ENCODE measurements around the gene CELF4. TPM values are rescaled to one million over a fixed set of nuclear protein-coding genes. Genes with fewer than 3 reads are reported as not detected.

The CELF4 gene
- total and polyA plus RNA-seq, 4 donors = 0.24 to 3.0 (median 1.3) TPM

GRCh38 chr18:37264956-37265355 is 300.6 kb downstream of the CELF4 start:
- no peak for TF ChIP-seq CTCF (IDR thresholded peaks at IDR 0.05; ENCODE audit: control extremely low read depth, extremely low read depth)
- no peak for DNase-seq
- ATAC-seq (ENCODE audit: insufficient read depth, low FRiP score) = no peak

GRCh38 chr18:37261988-37262387 is 303.6 kb downstream of the CELF4 start:
- ATAC-seq (ENCODE audit: insufficient read depth, low FRiP score) (no peak), DNase-seq (no peak)
- H3K9me3 ChIP-seq (ENCODE audit: control insufficient read depth in 4 of 4, insufficient read depth in 3 of 4, low read length in 3 of 4) = peaks cover 0 to 4% (median 0%) of the 10 kb centered on the region in 4 donors
- H3K27me3 ChIP-seq (ENCODE audit: control insufficient read depth in 3 of 3, insufficient read depth in 3 of 3, low read length in 2 of 3) = peaks cover 0 to 17% (median 0%) of the 10 kb centered on the region in 3 donors
- no peak overlapping the region for H3K9ac ChIP-seq (ENCODE audit: insufficient read depth in 1 of 2, low read length in 2 of 2)
- H3K27ac ChIP-seq (ENCODE audit: low read depth in 1 of 2, low read length in 1 of 2) = no peak overlapping the region
- no peaks in the 10 kb centered on the region for H3K36me3 ChIP-seq (ENCODE audit: control insufficient read depth in 4 of 4, insufficient read depth in 4 of 4, low read length in 4 of 4)
- TF ChIP-seq CTCF (IDR thresholded peaks at IDR 0.05; ENCODE audit: control extremely low read depth, extremely low read depth) = no peak
- H3K4me1 ChIP-seq (ENCODE audit: control insufficient read depth in 5 of 5, insufficient read depth in 5 of 5, low read length in 5 of 5) = peaks cover 0 to 6% (median 0%) of the 10 kb centered on the region in 5 donors
- no peak overlapping the region for H3K4me3 ChIP-seq
- WGBS, 2 donors = 91 to 95% methylated on average over 8 of the region's 8 CpGs

More at GRCh38 chr18:37264956-37265355, 300.6 kb downstream of the CELF4 start:
- WGBS, 2 donors = 89 to 92% methylated on average over 14 of the region's 14 CpGs
- Histone ChIP-seq H3K36me3 (ENCODE audit: control insufficient read depth in 4 of 4, insufficient read depth in 4 of 4, low read length in 4 of 4) (no peaks in the 10 kb centered on the region), H3K27ac (ENCODE audit: low read depth in 1 of 2, low read length in 1 of 2) (no peak overlapping the region), H3K9me3 (ENCODE audit: control insufficient read depth in 4 of 4, insufficient read depth in 3 of 4, low read length in 3 of 4) (peaks cover 0 to 4% (median 0%) of the 10 kb centered on the region in 4 donors), H3K27me3 (ENCODE audit: control insufficient read depth in 3 of 3, insufficient read depth in 3 of 3, low read length in 2 of 3) (peaks cover 0 to 10% (median 0%) of the 10 kb centered on the region in 3 donors), H3K9ac (ENCODE audit: insufficient read depth in 1 of 2, low read length in 2 of 2) (no peak overlapping the region), H3K4me3 (no peak overlapping the region), H3K4me1 (ENCODE audit: control insufficient read depth in 5 of 5, insufficient read depth in 5 of 5, low read length in 5 of 5) (peaks cover 0 to 6% (median 0%) of the 10 kb centered on the region in 5 donors)

DNA sequence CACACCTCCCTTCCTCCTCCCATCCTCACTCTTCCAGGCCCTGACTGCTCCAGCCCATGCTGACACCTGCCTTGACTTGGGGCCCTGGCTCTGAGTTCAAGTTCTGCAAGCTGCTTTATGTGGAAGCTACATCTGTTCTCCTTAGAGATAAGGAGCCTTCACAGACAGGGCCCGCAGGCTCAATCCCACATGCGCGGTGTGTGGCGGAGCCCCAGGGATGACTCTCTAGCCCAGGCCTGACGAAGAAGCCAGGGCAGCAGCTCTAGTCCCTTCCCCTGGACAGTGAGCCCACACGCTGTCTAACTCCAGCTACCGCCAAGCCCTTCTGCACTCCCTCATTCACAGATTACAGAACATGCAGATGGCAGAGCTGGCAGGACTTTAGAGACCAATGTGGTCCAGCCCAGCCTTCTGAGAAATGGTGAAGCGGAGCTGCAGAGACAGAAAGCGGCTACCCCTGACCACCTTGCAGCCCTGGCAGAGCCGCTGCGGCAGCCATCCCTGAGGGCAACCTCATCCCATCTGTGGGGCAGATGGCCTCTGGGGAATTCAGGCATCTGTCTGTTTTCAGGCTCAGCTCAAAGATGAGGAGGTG is 304.3 kb downstream of the CELF4 start:
- ATAC-seq (ENCODE audit: insufficient read depth, low FRiP score) = no peak
- 92 to 95% methylated on average over 11 of the region's 11 CpGs for WGBS, 2 donors
- H3K36me3 ChIP-seq (ENCODE audit: control insufficient read depth in 4 of 4, insufficient read depth in 4 of 4, low read length in 4 of 4) = no peaks in the 10 kb centered on the region
- H3K4me3 ChIP-seq = no peak overlapping the region
- no peak for TF ChIP-seq CTCF (IDR thresholded peaks at IDR 0.05; ENCODE audit: control extremely low read depth, extremely low read depth)
- no peak overlapping the region for H3K9ac ChIP-seq (ENCODE audit: insufficient read depth in 1 of 2, low read length in 2 of 2)
- H3K4me1 ChIP-seq (ENCODE audit: control insufficient read depth in 5 of 5, insufficient read depth in 5 of 5, low read length in 5 of 5) = peaks cover 0 to 6% (median 0%) of the 10 kb centered on the region in 5 donors
- H3K27me3 ChIP-seq (ENCODE audit: control insufficient read depth in 3 of 3, insufficient read depth in 3 of 3, low read length in 2 of 3) = peaks cover 0 to 17% (median 0%) of the 10 kb centered on the region in 3 donors
- H3K9me3 ChIP-seq (ENCODE audit: control insufficient read depth in 4 of 4, insufficient read depth in 3 of 4, low read length in 3 of 4) = peaks cover 0 to 4% (median 0%) of the 10 kb centered on the region in 4 donors
- no peak for DNase-seq
- H3K27ac ChIP-seq (ENCODE audit: low read depth in 1 of 2, low read length in 1 of 2) = no peak overlapping the region
